Ureter (tissue), 1 donor: Measurements from ENCODE around the gene NSUN3. TPM values are rescaled to one million over a fixed set of nuclear protein-coding genes. Genes with fewer than 3 reads are reported as not detected.
"Not testable (repeated sequence)": the region's sequence is repeated elsewhere in the genome, so short reads cannot be mapped to it uniquely, and the experiment has no call there.

Experiments used
- DNase-seq: peaks from one replicate; pipeline ENCODE4 v3.0.0-alpha.2; 2020; ENCODE audit warnings: low spot score
- total RNA-seq: library from RNA; stranded (reverse); gene quantifications from one replicate; pipeline ENCODE4 v1.2.4, GENCODE V29; 2023
- donor health status: DM: yes; HTN: yes; CAD: no.

The NSUN3 gene
- 22.7 TPM for total RNA-seq

GRCh38 chr3:94062513-94063404, at the start of gene NSUN3, which contains the start of gene DHFR2:
TSS of gene NSUN3 (plus strand) at chr3:94063061. CDS start at chr3:94063127, 66 bp downstream.
TSS of gene DHFR2 (minus strand) at chr3:94062916. CDS start at chr3:94061511, 1,405 bp downstream.
- DNase-seq, result peak; percentile 93

- no peak for DNase-seq
Measured at GRCh38 chr3:94015025-94015424, 47.8 kb upstream of the NSUN3 start.

- no peak for DNase-seq
Measured at GRCh38 chr3:94019659-94020058, 43.2 kb upstream of the NSUN3 start.

DNA sequence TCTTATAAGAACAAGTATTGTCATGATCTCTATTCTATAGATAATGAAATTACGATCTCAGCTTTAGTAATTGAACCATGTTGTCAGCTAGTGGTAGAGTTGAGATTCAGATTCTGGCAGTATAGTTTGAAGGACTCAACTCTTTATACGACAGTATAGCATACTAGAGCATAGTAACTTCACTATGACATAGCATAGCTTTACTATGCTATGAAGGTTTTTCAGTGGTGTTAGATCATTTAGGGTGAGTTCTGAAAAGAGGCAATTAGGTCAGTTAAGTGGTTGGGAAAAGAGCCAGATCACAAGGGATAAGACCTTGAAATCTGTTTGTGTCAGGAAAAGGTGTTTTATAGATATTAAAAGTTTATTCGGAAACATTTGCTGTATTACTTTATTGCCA, 42.6 kb upstream of the NSUN3 start:
- no peak for DNase-seq

DNA sequence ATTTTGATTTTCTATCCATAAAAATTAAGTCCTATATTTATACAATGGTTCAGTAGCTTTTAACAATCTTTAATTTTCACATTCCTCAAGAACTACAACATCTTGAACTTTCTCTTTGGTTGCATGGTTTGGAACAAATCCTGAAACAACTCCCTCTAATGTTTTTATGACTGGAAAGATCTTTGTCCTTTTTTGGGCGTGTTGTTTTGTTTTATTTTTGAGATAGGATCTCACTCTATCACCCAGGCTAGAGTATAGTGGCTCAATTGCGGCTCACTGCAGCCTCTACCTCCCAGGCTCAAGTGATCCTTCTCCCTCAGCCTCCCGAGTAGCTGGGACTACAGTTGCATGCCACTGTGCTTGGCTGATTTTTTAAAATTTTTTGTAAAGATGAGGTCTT, 38.5 kb upstream of the NSUN3 start:
- DNase-seq, result no peak

DNA sequence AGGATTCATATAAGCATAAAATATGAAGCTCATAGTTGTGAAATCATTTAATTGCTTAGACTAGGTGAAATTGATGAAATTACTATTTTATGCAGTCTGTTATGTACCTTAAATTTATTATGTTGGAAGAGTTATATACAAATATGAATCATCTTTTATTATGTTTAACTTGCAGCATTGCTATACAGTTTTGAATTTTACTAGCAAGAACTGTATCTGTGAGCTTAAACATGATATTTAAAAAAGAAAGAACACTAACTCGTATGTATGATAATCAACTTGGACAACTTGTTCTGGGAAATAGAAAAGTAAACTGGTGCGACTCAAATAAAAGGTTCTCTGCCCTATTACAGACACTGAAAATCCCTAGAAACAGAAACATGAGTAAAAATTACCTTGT, 36.2 kb upstream of the NSUN3 start:
- no peak for DNase-seq

DNA sequence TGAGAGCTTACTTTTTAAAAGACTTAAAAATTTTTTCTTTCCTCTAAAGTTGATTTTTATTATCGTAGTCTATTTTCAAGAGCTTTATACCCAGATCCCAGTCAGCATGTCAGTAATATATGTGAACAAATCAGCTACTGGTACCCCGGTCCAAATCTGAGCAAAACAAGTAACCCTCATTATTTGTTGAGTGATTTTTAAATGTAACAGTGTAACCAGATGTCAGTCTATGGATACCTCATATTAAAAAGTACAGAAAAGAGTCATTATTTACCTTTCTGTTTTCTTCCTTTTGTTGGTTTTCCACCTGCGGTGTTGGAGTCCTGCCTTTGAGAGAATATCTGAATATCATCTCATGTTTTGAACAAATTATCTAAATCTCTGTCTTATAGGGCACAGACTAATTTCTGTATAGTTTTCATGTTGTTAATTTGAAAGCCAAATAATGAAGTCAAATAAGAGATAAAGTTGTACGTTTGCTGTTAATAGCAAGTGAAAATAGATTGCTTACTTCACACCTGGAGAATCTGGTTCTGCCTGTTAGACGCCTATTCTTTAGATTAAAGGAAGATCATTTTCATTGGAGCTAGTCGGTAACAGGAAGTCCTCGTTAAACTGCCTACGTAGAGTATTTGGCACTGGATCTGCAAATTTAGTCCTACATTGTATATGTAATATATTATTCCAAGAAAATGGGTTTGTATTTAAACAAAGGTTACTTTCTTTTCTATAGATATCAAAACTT, 34.6 kb upstream of the NSUN3 start, which contains the start of gene STX19:
STX19 (minus strand) TSS at position 505 of the 745 bp plus-strand sequence. CDS start 13,328 bp downstream, outside the sequence.
- DNase-seq, result no peak

- no peak for DNase-seq
Measured at GRCh38 chr3:94036909-94037507, 25.9 kb upstream of the NSUN3 start.

DNA sequence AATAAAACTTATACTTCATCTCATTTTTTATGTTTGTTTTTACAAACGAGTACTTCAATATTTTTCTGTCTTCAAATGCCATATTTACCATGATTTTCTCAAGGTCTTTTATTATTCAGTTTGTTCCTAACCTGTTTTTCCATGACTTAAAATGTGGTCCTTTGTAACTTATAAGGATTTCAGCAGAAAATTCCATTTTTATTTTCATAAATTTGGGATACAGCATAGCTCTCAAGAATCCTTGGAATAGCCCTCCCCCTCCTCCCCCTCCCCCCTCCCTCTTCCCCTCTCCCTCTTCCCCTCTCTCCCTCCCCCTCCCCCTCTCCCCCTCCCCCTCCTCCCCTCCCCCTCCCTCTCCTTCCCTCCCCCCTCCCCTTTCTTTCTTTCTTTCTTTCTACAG, 19.6 kb upstream of the NSUN3 start:
- DNase-seq, result no peak

GRCh38 chr3:94044100-94044936, 18.5 kb upstream of the NSUN3 start:
- not testable (repeated sequence) for DNase-seq

- no peak for DNase-seq
Measured at GRCh38 chr3:94046533-94046932, 16.3 kb upstream of the NSUN3 start.

DNA sequence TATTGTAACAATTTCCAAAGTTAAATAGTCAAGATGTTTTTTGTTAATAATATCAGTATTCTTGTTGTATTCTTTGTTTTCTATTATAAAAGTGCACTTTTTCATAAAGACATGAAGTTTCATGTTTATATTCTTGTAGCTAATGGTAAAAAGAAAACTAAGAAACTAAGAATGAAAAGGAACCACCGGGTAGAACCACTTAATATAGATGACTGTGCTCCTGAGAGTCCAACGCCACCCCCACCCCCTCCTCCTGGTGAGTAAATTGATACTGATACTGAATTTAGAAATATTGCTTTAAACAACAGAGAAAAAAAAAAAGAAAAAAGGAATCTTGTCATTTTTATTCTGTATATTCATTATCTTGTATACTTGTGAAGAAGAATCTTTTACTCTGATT, 13.6 kb upstream of the NSUN3 start:
- no peak for DNase-seq

- DNase-seq, result no peak
Measured at GRCh38 chr3:94050546-94050945, 12.3 kb upstream of the NSUN3 start.

DNA sequence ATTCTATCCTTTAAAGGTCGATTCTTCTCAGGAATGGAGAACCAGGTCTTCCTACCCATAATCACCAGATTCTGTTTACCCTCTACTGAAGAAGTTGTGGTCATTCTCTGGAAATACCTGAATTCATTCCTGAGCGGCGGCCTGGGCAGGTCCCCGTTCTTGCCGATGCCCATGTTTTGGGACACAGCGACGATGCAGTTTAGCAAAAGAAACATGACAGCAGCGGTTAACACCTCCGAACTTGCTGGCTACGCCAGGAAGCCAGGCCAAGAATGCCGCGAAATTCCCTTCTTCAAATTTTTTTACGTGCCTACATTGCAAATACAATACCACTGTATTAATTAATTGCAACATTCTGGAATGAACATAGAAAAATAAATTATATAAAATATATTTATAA, 1.6 kb upstream of the NSUN3 start:
- DNase-seq, result no peak

GRCh38 chr3:94063496-94064119, 747 bp downstream of the NSUN3 start:
- DNase-seq, result no peak

- no peak for DNase-seq
Measured at GRCh38 chr3:94064243-94064860, 1.5 kb downstream of the NSUN3 start.

DNA sequence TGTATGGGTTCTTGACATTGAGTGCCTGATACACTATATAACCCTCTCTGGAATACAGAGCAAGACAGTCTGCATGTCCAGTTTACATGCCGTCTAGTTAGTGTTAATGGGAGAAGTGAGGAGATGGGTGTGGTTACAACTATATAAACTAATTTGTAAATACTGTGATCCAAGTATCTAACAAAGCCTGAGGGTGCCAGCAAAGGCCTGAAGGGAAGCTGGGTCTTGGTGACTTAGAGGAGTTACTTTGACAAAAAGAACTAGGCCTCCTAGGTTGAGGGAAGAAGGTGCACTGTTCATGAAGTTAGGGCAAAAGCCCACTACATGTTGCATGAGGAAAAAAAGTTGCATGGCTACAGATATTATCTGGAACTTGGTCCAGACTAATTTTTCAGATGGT, 2.3 kb downstream of the NSUN3 start:
- DNase-seq, result no peak

GRCh38 chr3:94065819-94066480, 3.1 kb downstream of the NSUN3 start:
- DNase-seq, result no peak

- no peak for DNase-seq
Measured at GRCh38 chr3:94066506-94067500, 3.9 kb downstream of the NSUN3 start.
